Stimulated activated CD8-positive, alpha-beta memory T cell treated with anti-CD3 and anti-CD28 coated beads, Interleukin-7, amount 100 ng/mL, for 48 hours (primary cell): ENCODE measurements around the gene CYSRT1.
"Not testable (repeated sequence)": the region's sequence is repeated elsewhere in the genome, so short reads cannot be mapped to it uniquely, and the experiment has no call there.

ENCODE experiments used
- DNase-seq, 2 donors: peaks; one replicate each; pipeline ENCODE4 v3.0.0-alpha.2; 2020; ENCODE audit warnings: low read depth in 1 of 2; ENCODE audit errors: extremely low read depth in 1 of 2

Gene CYSRT1

DNA sequence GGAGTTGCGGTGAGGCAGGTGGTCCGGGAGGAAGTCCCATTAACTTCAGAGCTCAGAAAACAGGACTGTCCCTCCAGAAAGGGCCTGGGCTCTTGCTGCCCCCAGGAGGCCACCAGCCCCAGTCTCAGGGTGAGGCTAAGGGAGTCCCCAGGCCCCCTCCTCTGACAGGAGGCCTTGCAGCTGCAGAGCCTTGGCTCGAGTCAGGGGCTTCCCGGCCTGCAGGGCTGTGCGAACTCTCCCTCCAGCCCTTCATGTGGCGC is 22.9 kb downstream of the CYSRT1 start:
- no peak for DNase-seq

DNA sequence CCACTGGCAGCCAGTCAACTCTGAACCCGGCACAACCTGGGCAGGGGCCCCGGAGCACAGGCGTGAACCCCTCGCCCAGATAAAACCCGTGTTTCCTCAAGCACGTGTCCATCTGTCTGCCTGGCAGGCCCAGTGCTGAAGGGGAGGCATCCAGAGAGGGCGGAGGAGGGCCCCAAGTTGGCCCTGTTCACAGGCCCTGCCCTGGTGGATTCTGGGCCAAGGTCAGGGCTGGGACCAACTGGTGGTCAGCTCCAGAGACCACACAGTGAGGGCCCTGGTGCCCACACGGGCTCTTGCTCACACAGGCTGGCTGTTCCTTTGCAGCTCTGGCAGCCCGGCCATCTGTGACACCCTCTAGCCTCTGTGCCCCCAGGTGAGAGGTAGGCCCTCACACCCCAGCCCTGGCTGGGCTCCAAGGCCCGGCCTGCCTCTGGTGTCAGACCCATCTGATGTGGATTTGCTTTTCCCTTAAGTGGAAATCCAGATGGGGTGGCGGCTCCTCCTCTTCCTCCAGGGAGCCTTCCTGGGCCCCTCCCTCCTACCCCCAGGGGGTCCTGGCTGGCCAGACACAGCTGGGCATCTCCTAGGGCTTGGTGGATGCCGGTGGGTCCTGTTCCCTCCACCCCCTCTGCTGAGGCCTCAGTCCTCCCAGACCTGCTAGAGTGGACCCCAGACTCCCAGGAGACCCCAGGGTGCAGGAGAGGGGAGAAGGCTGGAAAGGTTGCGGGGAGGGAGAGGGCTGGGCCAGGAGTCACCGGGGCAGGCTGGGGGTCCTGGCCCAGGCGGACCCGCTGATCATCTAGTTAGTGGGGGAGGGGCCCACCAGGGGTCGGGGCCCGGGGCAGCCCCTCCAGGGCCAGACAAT is 25.6 kb downstream of the CYSRT1 start:
- DNase-seq, result no peak

DNA sequence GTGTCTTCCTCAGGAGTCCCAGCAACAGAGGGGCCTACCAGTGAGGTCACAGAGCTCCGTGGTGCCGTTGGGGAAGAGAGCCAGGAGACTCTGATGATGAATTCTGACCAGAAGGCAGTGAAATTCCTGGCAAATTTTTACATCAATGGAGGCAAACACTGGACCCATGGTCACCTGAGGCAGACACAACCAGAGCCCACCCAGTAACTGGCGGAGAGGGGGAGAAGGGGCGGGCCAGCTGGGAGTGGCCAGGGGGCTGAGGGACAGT is 26.2 kb downstream of the CYSRT1 start, which contains the start of gene STPG3:
TSS of gene STPG3 (plus strand) at position 93 of the 268 bp plus-strand sequence. CDS start at position 94, 1 bp downstream.
- no peak for DNase-seq

DNA sequence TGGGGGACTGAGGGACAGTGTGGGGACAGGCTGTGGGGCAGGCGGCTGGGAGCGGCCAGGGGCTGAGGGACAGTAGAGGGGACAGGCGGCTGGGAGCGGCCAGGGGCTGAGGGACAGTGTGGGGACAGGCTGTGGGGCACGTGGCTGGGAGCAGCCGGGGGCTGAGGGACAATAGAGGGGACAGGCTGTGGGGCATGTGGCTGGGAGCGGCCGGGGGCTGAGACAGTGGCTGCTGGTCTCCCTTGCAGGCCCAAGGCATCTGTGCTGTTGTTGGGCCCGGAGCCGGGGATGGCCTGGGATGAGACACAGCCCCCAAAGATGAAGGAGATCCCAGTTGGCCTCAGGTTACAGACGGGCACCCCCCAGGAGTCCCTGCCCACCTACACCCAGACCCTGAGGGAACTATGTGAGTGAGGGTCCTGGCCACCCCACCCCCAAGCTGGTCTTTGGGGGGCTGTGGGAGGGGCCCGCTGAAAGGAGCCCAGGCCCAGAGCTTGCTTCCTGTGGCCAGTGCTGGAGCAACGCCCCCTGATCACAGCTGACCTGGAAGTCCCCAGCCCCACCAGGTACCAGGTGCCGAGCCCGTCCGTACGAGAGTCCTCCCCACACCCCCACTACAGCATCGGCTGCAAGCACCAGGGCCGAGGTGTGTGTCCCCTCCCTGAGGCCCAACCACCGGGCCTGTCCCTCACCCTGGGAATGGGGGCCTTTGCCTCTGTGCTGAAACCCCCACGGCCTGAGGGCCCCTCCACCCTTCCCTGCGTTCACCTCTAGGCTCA is 26.7 kb downstream of the CYSRT1 start:
- DNase-seq, result no peak

DNA sequence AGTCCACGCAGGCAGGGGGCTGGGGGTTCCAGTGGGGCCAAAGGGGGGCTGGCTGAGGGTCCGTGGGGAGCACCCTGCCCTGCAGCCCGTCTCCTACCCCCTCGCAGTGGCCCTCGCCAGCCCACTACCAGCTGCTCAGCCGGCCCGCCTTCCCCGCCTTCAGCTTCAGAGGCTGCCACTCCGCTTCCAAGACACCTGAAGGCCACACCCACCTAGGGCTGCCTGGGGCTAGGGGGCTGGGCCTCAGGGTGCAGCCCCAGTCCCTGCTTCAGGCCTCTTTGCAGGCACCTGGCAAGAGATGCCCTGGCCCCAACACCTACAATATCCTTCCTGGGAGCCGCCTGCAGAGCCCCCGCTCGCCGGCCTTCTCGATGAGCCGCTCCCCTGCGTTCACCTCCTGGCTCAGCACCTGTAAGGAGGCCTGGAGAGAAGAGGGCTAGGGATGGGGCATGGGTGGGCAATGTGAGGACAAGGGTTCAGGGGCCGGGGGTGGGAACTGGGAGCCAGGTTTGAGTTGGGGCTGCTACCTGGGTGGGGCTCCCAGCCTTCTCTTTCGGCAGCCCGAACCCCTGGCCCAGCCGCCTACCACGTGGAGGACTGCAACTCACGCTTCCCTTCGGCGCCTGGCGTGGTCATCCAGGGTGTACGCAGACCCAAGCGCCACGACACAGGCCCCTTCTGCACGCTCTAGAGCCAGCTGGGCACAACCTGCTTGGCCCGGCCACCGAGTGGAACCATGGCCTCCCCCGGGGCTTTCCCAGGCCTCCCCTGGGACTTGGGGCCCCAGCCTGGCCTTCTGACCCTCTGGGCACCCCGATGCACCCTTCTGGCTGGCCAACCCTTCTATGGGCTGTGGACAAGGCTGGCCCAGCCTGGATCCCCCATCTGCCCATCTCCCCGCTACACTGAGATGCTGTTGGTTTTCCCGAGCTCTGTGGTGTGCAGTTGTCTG is 27.9 kb downstream of the CYSRT1 start:
- DNase-seq, result no peak

DNA sequence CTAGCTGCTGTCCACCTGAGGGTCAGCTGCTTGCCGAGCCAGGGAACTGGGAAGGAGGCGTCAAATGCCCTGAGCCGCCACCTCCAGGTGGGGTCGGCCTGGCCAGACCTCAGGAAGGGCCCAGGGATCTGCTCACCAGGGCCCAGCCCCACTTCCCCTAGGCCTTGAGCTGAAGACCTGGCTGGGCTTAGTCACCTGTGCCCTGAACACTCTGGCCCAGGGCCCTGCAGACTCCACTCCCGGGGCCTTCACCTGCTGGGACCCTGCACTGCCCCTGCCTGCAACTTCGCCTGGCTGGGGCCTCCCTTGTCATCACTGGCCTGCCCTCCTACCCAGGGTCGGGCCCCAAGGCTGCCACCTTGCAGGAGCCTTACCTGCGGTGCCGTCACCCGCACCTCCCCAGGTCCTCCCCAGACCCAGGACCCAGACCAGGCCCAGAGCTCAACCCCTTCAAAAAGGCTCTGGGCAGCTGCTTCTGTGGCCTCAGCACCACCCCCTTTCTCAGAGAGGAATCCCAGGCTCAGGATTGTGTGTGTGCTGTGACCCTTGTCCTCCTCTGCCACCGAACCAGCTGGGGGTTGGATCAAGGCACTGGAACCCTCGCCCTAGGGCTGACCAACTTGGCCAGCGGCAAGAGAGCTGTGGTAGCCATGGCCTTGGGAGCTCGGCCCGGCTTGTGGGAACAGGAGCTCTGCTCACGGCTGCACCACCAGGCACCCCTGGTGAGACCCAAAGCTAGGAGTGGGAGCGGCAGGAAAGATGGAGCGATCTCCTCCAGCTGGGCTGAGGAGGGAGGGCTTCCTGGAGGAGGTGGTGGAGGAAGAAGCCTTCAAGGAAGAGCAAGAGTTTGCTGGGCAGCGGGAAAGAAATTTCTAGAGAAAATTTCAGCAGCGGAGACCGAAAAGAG is 29.0 kb downstream of the CYSRT1 start:
- no peak for DNase-seq

DNA sequence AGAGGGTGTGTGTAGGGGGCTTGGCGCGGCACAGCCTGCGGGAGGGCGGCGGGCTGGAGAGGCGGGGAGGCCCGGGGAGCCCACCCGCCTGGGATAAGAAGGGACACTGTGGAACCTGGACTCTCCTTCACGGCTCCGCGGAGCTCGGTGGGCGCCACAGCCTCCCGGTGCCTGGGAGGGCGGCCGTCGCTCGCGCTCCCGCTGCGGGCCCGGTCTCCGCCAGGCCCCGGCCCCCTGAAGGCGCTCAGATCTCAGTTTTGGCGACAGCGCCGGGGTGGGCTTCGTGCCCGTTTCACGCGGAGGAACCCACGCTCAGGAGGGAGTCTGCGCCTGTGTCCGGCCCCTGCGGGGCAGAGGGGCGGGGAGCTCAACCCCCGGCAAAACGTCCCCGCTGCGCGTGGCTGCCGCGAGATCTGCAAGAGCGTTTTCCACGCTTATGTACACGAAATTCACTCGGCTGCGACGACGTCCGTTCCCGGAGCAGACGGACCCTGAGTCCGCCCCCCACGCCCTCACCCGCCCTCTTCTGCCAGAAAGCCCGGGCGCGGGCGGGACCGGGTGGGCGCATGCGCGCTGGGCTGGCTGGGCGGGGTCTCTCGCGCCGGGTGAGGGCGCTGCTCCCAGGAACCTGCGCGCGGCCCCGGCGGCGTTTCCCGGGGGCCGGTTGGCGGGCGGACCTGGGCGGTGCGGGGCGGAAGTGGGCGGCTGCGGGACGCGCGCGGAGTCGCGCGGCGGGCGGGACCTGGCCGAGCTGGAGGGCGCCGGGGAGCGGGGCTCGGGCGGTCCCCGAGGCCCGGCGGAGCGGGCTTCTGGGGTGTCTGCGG is 29.9 kb downstream of the CYSRT1 start, which contains the start of gene NELFB:
TSS of gene NELFB (plus strand) at position 704 of the 824 bp plus-strand sequence.
- DNase-seq, result peak; percentile 88 to 95

DNA sequence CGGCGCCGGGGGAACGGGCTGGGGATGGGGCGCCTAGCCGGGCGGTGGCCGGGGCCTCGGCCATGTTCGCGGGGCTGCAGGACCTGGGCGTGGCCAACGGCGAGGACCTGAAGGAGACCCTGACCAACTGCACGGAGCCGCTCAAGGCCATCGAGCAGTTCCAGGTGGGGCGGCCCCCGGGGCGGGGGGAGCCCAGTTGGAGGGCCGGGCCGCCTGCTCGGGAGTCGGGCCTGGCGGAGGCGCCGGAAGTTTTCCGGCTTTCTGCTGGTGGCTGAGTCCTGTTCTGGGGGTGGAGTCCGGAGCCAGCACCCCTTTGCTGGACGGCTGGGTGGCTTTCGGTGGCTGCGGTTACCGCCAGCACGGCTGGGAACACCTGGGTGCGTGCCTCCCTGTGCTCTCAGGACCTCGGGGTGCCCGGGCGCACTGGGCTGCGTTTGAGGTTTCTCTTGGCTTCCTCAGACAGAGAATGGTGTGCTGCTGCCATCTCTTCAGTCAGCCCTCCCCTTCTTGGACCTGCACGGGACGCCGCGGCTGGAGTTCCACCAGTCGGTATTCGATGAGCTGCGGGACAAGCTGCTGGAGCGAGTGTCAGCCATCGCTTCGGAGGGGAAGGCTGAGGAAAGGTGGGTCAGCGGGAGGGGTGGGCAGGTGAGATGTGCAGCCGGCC is 30.6 kb downstream of the CYSRT1 start:
- no peak for DNase-seq

DNA sequence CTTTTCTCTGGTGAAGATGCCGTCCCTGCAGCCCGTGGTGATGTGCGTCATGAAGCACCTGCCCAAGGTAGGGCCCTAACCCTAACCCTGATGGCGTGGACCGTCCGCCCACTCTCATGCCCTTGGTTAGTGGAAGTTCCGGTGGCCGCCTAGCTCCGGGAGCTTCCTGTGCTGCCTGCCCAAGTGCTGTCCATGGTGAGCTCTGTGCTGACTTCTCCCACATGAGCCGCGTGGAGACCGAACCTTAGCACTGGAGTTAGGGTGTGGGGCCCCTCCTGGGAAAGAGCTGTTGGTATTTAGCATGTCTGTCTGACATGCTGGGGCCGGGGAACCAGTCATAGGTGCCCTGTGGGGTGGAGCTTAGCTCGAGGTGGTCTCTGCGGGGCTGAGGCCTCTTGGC is 31.4 kb downstream of the CYSRT1 start:
- no peak for DNase-seq

DNA sequence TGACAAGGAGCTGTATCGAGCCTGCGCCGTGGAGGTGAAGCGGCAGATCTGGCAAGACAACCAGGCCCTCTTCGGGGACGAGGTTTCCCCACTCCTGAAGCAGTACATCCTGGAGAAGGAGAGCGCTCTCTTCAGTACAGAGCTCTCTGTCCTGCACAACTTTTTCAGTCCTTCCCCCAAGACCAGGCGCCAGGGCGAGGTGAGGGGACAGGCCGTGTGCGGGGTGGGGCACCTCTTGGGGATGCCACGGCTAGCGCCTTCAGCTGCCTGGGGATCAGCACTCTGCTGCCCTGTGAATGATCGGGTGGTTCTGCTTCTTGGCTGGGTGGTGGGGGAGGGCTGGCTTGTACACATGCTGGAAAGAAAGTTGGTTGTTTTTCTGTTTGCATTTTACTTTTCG is 31.9 kb downstream of the CYSRT1 start:
- DNase-seq, result no peak

DNA sequence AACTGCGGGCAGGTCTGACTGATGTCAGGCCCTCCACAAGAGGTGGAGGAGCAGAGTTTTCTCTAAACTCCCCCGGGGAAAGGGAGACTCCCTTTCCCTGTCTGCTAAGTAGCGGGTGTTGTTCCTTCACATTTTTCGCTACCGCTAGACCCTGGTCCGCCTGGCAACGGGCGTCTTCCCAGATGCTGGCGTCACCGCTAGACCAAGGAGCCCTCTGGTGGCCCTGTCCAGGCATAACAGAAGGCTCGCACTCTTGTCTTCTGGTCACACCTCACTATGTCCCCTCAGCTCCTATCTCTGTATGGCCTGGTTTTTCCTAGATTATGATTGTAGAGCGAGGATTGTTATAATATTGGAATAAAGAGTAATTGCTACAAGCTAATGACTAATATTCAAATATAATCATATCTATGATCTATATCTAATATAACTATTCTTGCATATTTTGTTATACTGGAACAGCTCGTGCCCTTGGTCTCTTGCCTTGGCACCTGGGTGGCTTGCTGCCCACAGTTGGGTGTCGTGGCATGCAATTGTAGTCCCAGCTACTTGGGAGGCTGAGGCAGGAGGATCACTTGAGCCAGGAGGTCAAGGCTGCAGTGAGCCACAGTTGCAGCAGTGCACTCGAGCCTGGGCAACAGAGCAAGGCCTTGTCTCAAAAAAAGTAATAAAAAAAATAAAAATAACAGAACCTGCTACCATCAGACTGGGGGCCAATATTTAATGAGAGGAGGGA is 37.4 kb downstream of the CYSRT1 start:
- DNase-seq, result not testable (repeated sequence)

DNA sequence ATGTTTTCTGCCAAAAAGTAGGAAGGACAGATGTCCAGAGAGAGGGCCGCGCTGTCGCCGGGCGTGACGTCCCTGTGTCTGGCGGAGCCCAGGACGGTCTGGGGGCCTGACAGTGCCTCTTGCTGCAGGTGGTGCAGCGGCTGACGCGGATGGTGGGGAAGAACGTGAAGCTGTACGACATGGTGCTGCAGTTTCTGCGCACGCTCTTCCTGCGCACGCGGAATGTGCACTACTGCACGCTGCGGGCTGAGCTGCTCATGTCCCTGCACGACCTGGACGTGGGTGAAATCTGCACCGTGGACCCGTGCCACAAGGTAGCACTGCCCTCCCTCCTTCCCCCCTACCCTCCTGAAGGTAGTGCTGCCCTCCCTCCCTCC is 37.9 kb downstream of the CYSRT1 start:
- DNase-seq, result no peak

DNA sequence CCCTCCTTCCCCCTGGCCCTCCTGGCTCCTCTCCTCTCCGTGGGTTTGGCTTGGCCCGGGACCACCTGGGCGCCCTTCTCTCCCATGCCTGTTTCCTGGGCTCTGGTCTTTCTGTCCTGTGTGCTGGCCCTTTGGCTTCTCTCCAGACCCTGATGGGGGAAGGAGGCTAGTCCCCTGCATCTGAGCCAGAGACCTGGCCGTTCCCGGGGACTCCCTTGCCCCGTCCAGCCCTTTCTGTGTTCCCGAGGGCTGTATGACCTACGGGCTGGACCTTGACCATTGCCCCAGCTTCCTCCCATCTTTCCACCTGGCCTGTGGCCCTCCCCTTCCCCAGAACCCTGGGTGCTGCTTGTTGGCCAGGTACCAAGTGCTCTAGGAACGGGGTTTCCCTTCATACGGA is 38.5 kb downstream of the CYSRT1 start:
- no peak for DNase-seq

DNA sequence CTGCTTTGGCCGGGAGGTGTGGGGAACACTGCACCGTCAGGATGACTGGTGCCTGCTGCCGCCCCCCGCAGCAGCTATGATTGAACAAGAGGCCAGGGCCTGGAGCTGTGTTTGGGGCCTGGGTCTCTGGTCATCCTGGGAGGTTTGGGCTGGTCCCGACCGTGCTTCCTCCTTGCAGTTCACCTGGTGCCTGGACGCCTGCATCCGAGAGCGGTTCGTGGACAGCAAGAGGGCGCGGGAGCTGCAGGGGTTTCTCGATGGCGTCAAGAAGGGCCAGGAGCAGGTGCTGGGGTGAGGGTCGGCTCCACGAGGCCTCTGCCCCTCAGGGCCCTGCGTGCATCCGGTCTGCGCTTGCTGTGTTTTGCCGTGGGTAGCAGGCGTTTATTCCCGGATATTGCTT is 39.1 kb downstream of the CYSRT1 start:
- no peak for DNase-seq

DNA sequence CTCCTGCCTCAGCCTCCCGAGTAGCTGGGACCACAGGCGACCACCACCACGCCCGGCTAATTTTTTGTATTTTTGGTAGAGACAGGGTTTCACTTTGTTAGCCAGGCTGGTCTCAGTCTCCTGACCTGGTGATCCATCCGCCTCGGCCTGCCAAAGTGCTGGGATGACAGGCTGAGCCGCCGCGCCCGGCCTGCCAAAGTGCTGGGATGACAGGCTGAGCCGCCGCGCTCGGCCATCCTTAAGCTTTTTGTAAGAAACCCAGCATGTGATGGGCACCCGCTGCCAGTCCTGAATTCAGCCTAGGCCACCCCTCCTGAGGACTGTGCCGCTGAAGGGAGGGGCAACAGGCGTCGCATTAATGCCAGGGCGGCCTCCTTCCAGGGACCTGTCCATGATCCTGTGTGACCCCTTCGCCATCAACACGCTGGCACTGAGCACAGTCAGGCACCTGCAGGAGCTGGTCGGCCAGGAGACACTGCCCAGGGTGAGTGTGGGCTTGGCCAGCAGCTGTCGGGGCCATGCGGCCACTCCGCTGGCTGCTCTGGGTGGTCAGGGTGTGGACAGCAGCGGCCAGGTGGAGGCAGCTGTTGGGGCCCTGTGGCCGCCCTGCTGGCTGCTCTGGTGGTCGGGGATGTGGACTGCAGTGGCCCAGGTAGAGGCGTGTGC is 40.7 kb downstream of the CYSRT1 start:
- DNase-seq, result no peak

DNA sequence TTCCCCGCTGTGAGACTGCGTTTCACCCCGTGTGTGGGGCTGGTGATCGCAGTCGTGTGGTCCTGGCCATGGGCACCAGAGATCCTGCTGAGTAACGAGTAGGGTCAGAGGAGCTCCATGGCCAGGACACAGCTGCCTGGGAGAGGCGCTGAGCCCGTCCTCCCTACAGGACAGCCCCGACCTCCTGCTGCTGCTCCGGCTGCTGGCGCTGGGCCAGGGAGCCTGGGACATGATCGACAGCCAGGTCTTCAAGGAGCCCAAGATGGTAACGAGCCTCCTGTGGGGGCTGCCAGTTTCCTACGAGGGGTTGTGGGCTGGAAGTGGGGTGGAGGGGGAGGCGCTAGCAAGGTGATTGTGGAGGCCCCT is 41.2 kb downstream of the CYSRT1 start:
- DNase-seq, result no peak

DNA sequence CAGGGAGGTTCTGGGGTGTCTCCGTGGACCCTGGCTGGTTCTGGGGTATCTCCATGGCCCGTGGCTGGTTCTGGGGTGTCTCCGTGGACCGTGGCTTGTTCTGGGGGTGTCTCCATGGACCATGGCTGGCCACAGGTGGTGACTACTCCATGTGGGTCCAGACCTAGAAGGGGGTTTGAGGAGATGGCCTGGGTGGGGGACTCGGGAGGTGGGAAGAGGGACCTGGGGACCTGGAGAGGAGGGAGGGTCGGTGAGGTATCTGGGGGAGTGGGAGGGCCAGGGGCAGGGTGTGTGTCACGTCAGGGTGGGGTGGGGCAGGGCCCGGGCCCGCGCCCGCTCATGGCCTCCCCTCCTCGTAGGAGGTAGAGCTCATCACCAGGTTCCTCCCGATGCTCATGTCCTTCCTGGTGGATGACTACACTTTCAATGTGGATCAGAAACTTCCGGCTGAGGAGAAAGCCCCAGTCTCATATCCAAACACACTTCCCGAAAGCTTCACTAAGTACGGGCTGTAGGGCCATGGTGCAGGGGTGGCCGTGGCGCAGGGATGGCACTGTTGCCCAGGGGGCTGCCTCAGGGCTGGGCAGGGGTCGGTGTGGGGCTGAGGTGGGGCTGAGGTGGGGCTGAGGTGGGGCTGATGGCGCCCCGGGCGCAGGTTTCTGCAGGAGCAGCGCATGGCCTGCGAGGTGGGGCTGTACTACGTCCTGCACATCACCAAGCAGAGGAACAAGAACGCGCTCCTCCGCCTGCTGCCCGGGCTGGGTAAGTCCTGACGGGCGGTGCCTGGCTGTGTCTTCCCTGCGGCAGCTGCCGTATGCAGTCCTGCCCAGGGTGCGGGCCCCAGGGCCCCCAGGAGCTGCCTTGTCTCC is 41.8 kb downstream of the CYSRT1 start:
- DNase-seq, result no peak
